Measurements from ENCODE around the gene RXRA. TPM values are rescaled to one million over a fixed set of nuclear protein-coding genes. Genes with fewer than 3 reads are reported as not detected.

Gene RXRA
- total and polyA plus RNA-seq, 10 donors, result 10.9 to 116 (median 81.0) TPM

DNA sequence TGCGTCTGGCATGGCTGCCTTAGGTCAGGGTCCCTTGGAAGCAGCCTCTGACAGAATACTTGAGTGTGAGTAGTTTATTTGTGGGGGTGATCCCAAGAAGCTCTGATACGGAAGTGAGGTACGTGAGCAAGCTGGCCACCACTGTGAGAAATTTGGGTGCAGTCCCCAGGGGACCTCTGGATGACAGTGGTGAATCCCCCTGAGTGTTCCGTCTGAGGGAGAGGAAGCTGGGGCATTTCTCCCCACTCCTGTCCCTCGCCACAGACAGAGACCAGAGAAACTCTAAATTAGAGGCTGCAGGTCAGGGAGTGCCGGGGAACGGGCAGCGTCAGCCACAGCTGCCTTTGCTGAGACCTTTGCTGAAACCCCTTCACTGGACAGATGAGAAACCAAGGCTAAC is 159.4 kb downstream of the RXRA start:
- DNase-seq, result peak; percentile 57
- Histone ChIP-seq H3K4me1 (peaks cover 0 to 46% (median 10%) of the 10 kb centered on the region in 6 donors), H3K4me3 (no peak overlapping the region), H3K9me3 (no peaks in the 10 kb centered on the region), H3K27me3 (replicated peaks in 1 of 7) (no peaks in the 10 kb centered on the region), H3K36me3 (no peaks in the 10 kb centered on the region), H3K27ac (no peak overlapping the region)
- 75 to 84% (median 78%) methylated on average over 8 of the region's 8 CpGs for WGBS, 5 donors
- intact Hi-C loops (cut with DNase I; ENCODE audit: low total_unique reads), result no loop called here
- TF ChIP-seq, protein P1, sequence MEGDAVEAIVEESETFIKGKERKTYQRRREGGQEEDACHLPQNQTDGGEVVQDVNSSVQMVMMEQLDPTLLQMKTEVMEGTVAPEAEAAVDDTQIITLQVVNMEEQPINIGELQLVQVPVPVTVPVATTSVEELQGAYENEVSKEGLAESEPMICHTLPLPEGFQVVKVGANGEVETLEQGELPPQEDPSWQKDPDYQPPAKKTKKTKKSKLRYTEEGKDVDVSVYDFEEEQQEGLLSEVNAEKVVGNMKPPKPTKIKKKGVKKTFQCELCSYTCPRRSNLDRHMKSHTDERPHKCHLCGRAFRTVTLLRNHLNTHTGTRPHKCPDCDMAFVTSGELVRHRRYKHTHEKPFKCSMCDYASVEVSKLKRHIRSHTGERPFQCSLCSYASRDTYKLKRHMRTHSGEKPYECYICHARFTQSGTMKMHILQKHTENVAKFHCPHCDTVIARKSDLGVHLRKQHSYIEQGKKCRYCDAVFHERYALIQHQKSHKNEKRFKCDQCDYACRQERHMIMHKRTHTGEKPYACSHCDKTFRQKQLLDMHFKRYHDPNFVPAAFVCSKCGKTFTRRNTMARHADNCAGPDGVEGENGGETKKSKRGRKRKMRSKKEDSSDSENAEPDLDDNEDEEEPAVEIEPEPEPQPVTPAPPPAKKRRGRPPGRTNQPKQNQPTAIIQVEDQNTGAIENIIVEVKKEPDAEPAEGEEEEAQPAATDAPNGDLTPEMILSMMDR (IDR thresholded peaks at IDR 0.05 in 8 of 11, conservative IDR thresholded peaks at IDR 0.05 in 3 of 11), result no peak
- no peak for TF ChIP-seq POLR2A (IDR thresholded peaks at IDR 0.05)
- TF ChIP-seq POLR2AphosphoS5 (IDR thresholded peaks at IDR 0.05), result no peak

DNA sequence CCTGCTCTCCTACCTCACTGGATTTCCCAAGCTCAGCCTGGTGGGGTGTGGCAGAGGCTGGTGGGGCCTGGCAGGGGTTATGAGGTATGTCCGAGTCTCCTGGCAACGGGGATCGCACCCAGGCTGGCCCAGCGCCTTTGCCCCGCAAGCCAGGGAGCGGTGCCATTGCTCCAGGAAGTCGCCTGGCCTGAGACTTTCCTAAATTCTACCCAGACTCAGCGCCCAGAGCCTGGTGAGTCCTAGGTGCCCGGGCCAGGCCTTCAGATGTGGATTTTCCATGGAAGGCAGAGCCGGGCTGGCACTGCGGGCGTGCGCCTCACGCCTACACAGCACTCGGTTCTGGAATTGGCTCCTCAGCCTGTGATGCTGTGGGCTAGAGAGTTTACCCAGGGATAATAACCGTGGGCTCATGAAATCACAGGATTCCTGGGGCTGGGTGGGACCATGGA is 159.9 kb downstream of the RXRA start:
- Histone ChIP-seq H3K27ac (no peak overlapping the region), H3K4me1 (peaks cover 0 to 46% (median 10%) of the 10 kb centered on the region in 6 donors), H3K27me3 (replicated peaks in 1 of 7) (no peaks in the 10 kb centered on the region), H3K4me3 (no peak overlapping the region), H3K9me3 (no peaks in the 10 kb centered on the region), H3K36me3 (no peaks in the 10 kb centered on the region)
- 85 to 93% (median 92%) methylated on average over 13 to 16 of the region's 16 CpGs for WGBS, 5 donors
- DNase-seq, result peak; percentile 40
- no peak for TF ChIP-seq POLR2A (IDR thresholded peaks at IDR 0.05)
- TF ChIP-seq, protein P1 (IDR thresholded peaks at IDR 0.05 in 8 of 11, conservative IDR thresholded peaks at IDR 0.05 in 3 of 11), result no peak
- TF ChIP-seq POLR2AphosphoS5 (IDR thresholded peaks at IDR 0.05), result no peak
- intact Hi-C loops (cut with DNase I; ENCODE audit: low total_unique reads), result no loop called here

DNA sequence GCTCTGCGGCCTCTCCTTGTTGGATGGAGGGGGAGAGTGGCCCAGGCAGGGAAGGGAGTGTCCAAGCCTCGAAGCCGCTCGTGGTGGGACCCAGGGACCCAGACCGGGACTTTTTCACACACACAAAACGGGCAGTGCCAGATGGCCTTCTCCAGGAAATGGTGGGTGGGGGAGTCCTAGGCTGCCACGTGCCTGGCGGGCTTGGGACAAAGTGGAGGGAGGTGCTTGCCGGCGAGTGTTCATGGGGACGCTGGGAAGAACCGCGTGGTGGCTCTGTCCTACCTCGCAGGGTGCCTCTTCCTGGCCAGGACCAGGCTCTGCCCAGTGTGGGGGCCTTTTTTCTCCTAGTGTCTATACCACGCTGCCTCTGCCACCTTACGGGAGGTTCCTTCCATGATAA is 160.3 kb downstream of the RXRA start:
- Histone ChIP-seq H3K4me1 (peaks cover 0 to 49% (median 10%) of the 10 kb centered on the region in 6 donors), H3K36me3 (no peaks in the 10 kb centered on the region), H3K4me3 (no peak overlapping the region), H3K9me3 (no peaks in the 10 kb centered on the region), H3K27me3 (replicated peaks in 1 of 7) (no peaks in the 10 kb centered on the region), H3K27ac (no peak overlapping the region)
- TF ChIP-seq POLR2AphosphoS5 (IDR thresholded peaks at IDR 0.05) (no peak), POLR2A (IDR thresholded peaks at IDR 0.05) (no peak)
- TF ChIP-seq, protein P1 (IDR thresholded peaks at IDR 0.05 in 8 of 11, conservative IDR thresholded peaks at IDR 0.05 in 3 of 11), result no peak
- WGBS, 5 donors, result 51 to 74% (median 58%) methylated on average over 13 to 16 of the region's 16 CpGs
- peak; percentile 55 for DNase-seq
- intact Hi-C loops (cut with DNase I; ENCODE audit: low total_unique reads), result no loop called here

Small RNAs within 50 kb of the gene (microRNA-seq; reads per million reads assigned to microRNA genes)
- gene MIR4669, result 0 to 0.35 (median 0.28) reads per million in 3 donors

Small RNAs within 50 kb of the gene (small RNA-seq; reads per million reads assigned to genes)
- gene MIR4669, result 0 reads per million in 4 donors

Other genes with a start within 250 kb of the RXRA start
- 10 to 100 TPM; 13.8 to 23.1 (median 19.1) TPM for gene WDR5, start 190.4 kb upstream of the RXRA start, total RNA-seq
- 10 to 100 TPM; 15.4 to 31.3 (median 19.3) TPM for gene WDR5, start 190.4 kb upstream of the RXRA start, polyA plus RNA-seq
- 100 to 1,000 TPM in 4 of 7 donors, not detected in 3; 223 to 404 (median 271) TPM for gene RNU6ATAC, start 161.9 kb upstream of the RXRA start, total RNA-seq
- gene RNU6ATAC, start 161.9 kb upstream of the RXRA start, polyA plus RNA-seq, result not detected

All from spleen (tissue), 11 donors.